Stomach (tissue), 9 donors: ENCODE results near the gene UBL3. TPM values are rescaled to one million over a fixed set of nuclear protein-coding genes. Genes with fewer than 3 reads are reported as not detected.

ENCODE experiments used
- DNase-seq, 2 donors: peaks; one replicate each; pipeline versions ENCODE4 v3.0.0 to v3.0.0-alpha.2; 2013 to 2019
- H3K27ac ChIP-seq, 5 donors: fragments of 200-600 bp in 4 of 5; sonication (generic) in 4 of 5; one replicate each; pipeline ENCODE4 v1.5.1; 2013 to 2019; ENCODE audit warnings: mild to moderate bottlenecking in 1 of 5, moderate library complexity in 1 of 5
- H3K27me3 ChIP-seq, 3 donors: fragments of 200-600 bp; sonication (generic); one replicate each; pipeline ENCODE4 v1.5.1; 2017 to 2019; ENCODE audit warnings: mixed run types in 1 of 3
- H3K36me3 ChIP-seq, 4 donors: fragments of 200-600 bp; sonication (generic); 1 replicate in 3 of 4; 2 replicates in 1 of 4; pipeline ENCODE4 v1.5.1; 2016 to 2019
- H3K4me1 ChIP-seq, 4 donors: fragments of 200-600 bp; sonication (generic); one replicate each; pipeline ENCODE4 v1.5.1; 2016 to 2019
- H3K4me3 ChIP-seq, 4 donors: fragments of 200-600 bp; sonication (generic) in 3 of 4; one replicate each; pipeline ENCODE4 v1.5.1; 2016 to 2019; ENCODE audit warnings: mild to moderate bottlenecking in 1 of 4
- H3K9me3 ChIP-seq, 4 donors: fragments of 200-600 bp; sonication (generic); one replicate each; pipeline ENCODE4 v1.5.1; 2016 to 2019
- EP300 ChIP-seq: sonication (generic); formaldehyde crosslinking; IDR thresholded peaks from one replicate; pipeline ENCODE4 v1.6.1; 2017; ENCODE audit warnings: antibody characterized with exemption
- POLR2A ChIP-seq, 4 donors: fragments of 450-650 bp; IDR thresholded peaks; one replicate each; pipeline ENCODE4 v1.6.1; 2016; ENCODE audit warnings: antibody characterized with exemption in 4 of 4, control low read depth in 2 of 4, mild to moderate bottlenecking in 1 of 4, moderate library complexity in 1 of 4
- POLR2AphosphoS5 ChIP-seq, 3 donors: sonication (generic); formaldehyde crosslinking; IDR thresholded peaks; one replicate each; pipeline ENCODE4 v1.6.1; 2016; ENCODE audit warnings: antibody characterized with exemption in 3 of 3
- WGBS, 5 donors: extraction: QIAGEN DNeasy Blood & Tissue Kit in 3 of 5; methylation state at CpG; one replicate each; pipeline versions ENCODE4 v1.1.5 to v1.1.7; 2013 to 2018; 5-methylcytosine and 5-hydroxymethylcytosine counted together
- intact Hi-C: fragments of 100-400 bp; cut with DNase I; formaldehyde crosslinking; loops from one replicate; pipeline ENCODE4 v1.15.1; 2023; ENCODE audit warnings: low total_unique reads
- polyA plus RNA-seq, 3 donors: library from polyadenylated mRNA; stranded (reverse); fragments of 200-250 nt; gene quantifications; one replicate each; pipeline ENCODE4 v1.2.3, GENCODE V29; 2013
- total RNA-seq, 5 donors: library from RNA; depleted of rRNA; stranded (reverse); fragments of >200 nt; gene quantifications; one replicate each; pipeline versions ENCODE4 v1.1.0 to v1.2.3, GENCODE V29; 2014 to 2016
- TF ChIP-seq, protein P1 (sequence below), 7 experiments: fragments of 450-650 bp in 4 of 7; fragments of 200-600 bp in 3 of 7; sonication (generic) in 3 of 7; IDR thresholded peaks; one replicate each; pipeline ENCODE4 v1.5.1; 2016 to 2019; ENCODE audit warnings: antibody characterized with exemption in 7 of 7, control low read depth in 2 of 7, mild to moderate bottlenecking in 1 of 7
- donor health status: healthy with polysubstance abuse.
- donor health status: Bipolar disorder and iron deficiency.
- donor health status: healthy.

The UBL3 gene
- total and polyA plus RNA-seq, 8 donors, result 21.5 to 115 (median 42.3) TPM

GRCh38 chr13:29816715-29817114 lies 33.7 kb downstream of the UBL3 start:
- Histone ChIP-seq H3K36me3 (no peaks in the 10 kb centered on the region), H3K27me3 (no peaks in the 10 kb centered on the region), H3K4me3 (no peak overlapping the region), H3K27ac (peak overlapping the region in 1 of 5 donors; percentile 40), H3K9me3 (no peaks in the 10 kb centered on the region), H3K4me1 (peaks cover 15 to 91% (median 55%) of the 10 kb centered on the region in 4 donors)
- no peak for DNase-seq
- intact Hi-C loops, result no loop called here
- 45 to 69% (median 57%) methylated on average over 2 of the region's 2 CpGs for WGBS, 5 donors
- TF ChIP-seq POLR2A (IDR thresholded peaks at IDR 0.05), result no peak
- TF ChIP-seq, protein P1, sequence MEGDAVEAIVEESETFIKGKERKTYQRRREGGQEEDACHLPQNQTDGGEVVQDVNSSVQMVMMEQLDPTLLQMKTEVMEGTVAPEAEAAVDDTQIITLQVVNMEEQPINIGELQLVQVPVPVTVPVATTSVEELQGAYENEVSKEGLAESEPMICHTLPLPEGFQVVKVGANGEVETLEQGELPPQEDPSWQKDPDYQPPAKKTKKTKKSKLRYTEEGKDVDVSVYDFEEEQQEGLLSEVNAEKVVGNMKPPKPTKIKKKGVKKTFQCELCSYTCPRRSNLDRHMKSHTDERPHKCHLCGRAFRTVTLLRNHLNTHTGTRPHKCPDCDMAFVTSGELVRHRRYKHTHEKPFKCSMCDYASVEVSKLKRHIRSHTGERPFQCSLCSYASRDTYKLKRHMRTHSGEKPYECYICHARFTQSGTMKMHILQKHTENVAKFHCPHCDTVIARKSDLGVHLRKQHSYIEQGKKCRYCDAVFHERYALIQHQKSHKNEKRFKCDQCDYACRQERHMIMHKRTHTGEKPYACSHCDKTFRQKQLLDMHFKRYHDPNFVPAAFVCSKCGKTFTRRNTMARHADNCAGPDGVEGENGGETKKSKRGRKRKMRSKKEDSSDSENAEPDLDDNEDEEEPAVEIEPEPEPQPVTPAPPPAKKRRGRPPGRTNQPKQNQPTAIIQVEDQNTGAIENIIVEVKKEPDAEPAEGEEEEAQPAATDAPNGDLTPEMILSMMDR (IDR thresholded peaks at IDR 0.05), result no peak
- no peak for TF ChIP-seq EP300
- TF ChIP-seq POLR2AphosphoS5 (IDR thresholded peaks at IDR 0.05), result no peak

GRCh38 chr13:29815336-29815735 lies 35.1 kb downstream of the UBL3 start:
- intact Hi-C loops, result no loop called here
- no peak for TF ChIP-seq POLR2AphosphoS5 (IDR thresholded peaks at IDR 0.05)
- TF ChIP-seq EP300, result no peak
- TF ChIP-seq, protein P1 (IDR thresholded peaks at IDR 0.05), result no peak
- H3K9me3 ChIP-seq, result no peaks in the 10 kb centered on the region
- H3K4me3 ChIP-seq, result no peak overlapping the region
- no peaks in the 10 kb centered on the region for H3K27me3 ChIP-seq
- no peak for DNase-seq
- peaks cover 27 to 93% (median 64%) of the 10 kb centered on the region in 4 donors for H3K4me1 ChIP-seq
- no peaks in the 10 kb centered on the region for H3K36me3 ChIP-seq
- no peak overlapping the region for H3K27ac ChIP-seq

DNA sequence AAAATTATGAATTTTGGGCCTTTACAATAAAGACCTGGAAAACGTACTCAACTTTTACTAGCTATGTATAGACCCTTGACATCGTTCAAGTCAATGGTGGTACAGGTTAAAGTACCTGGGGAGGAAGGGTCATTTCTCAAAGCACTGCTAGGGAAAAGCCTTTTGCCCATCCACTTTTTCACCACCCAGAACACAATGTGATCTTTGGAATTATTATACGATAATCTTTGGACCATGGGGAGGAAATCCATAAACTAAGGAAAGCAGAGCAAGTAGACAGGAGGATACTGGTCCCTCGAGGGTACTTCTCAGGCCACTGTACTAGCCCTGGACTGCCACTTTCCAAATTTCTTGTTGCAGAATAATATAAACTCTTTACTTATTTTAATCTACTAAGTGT lies 39.5 kb downstream of the UBL3 start:
- Histone ChIP-seq H3K4me3 (no peak overlapping the region), H3K36me3 (no peaks in the 10 kb centered on the region), H3K9me3 (no peaks in the 10 kb centered on the region), H3K27me3 (no peaks in the 10 kb centered on the region), H3K4me1 (peaks cover 46 to 93% (median 68%) of the 10 kb centered on the region in 4 donors), H3K27ac (peak overlapping the region; percentile 34 to 63 (median 48))
- intact Hi-C loops, result no loop called here
- WGBS, 5 donors, result 64 to 87% (median 72%) methylated on average over 4 of the region's 4 CpGs
- TF ChIP-seq POLR2A (IDR thresholded peaks at IDR 0.05) (no peak), EP300 (no peak), POLR2AphosphoS5 (IDR thresholded peaks at IDR 0.05) (no peak)
- TF ChIP-seq, protein P1 (IDR thresholded peaks at IDR 0.05), result no peak
- no peak for DNase-seq

DNA sequence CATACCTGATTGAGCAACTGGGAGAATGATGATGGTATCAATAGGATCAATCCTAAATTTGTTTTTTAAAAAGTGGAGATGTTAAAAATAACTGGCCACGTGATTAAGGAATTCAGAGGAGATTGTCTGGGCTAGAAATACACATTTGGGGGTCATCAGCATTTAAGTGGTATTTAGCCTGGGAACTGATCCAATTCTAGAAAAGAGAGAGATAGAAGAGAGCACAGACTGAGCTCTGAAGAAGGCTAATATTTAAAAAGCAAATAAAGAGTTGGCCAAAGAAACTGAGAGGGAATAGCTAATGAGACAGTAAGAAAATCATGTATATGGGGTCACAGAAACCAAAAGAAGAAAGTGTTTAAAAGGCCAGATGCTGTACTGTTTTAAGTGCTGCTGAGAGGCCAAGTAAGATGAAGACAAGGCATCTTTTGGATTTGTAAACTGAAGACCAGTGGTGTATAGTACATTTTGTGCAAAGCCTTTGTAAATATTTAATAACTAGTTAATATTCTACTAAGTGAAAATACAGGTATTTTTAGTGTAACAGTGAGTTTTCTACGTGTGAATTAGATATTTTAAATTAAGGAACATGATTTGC lies 40.2 kb downstream of the UBL3 start:
- H3K4me3 ChIP-seq, result no peak overlapping the region
- H3K4me1 ChIP-seq, result peaks cover 46 to 87% (median 66%) of the 10 kb centered on the region in 4 donors
- H3K36me3 ChIP-seq, result no peaks in the 10 kb centered on the region
- intact Hi-C loops, result no loop called here
- H3K27me3 ChIP-seq, result no peaks in the 10 kb centered on the region
- H3K9me3 ChIP-seq, result no peaks in the 10 kb centered on the region
- DNase-seq, result peak in 1 of 2 donors; percentile 36
- 15 to 36% (median 21%) methylated on average over 2 of the region's 2 CpGs for WGBS, 5 donors
- TF ChIP-seq POLR2A (IDR thresholded peaks at IDR 0.05) (no peak), EP300 (no peak), POLR2AphosphoS5 (IDR thresholded peaks at IDR 0.05) (no peak)
- TF ChIP-seq, protein P1 (IDR thresholded peaks at IDR 0.05), result no peak
- H3K27ac ChIP-seq, result peak overlapping the region in 3 of 5 donors; percentile 34 to 63 (median 48)
